ENCODE results near the gene WDR70.

The WDR70 gene

GRCh38 chr5:37565062-37565670, 186.0 kb downstream of the WDR70 start:
- no peak for TF ChIP-seq CTCF (IDR thresholded peaks at IDR 0.05; ENCODE audit: low read depth, low read length)
- no peak overlapping the region for H3K4me3 ChIP-seq (replicated peaks in 1 of 2; ENCODE audit: low read depth in 2 of 2, low read length in 2 of 2)
- DNase-seq (ENCODE audit: low read depth in 2 of 2) = no peak

GRCh38 chr5:37567566-37567965, 188.4 kb downstream of the WDR70 start:
- no peak for TF ChIP-seq CTCF (IDR thresholded peaks at IDR 0.05; ENCODE audit: low read depth, low read length)

GRCh38 chr5:37568018-37568753, 189.1 kb downstream of the WDR70 start:
- no peak for DNase-seq (ENCODE audit: low read depth in 2 of 2)
- no peak overlapping the region for H3K4me3 ChIP-seq (replicated peaks in 1 of 2; ENCODE audit: low read depth in 2 of 2, low read length in 2 of 2)
- no peak for TF ChIP-seq CTCF (IDR thresholded peaks at IDR 0.05; ENCODE audit: low read depth, low read length)

More at GRCh38 chr5:37567566-37567965, 188.4 kb downstream of the WDR70 start:
- H3K4me3 ChIP-seq (replicated peaks in 1 of 2; ENCODE audit: low read depth in 2 of 2, low read length in 2 of 2) = no peak overlapping the region
- DNase-seq (ENCODE audit: low read depth in 2 of 2) = no peak

- TF ChIP-seq CTCF (IDR thresholded peaks at IDR 0.05; ENCODE audit: low read depth, low read length) = no peak
- H3K4me3 ChIP-seq (replicated peaks in 1 of 2; ENCODE audit: low read depth in 2 of 2, low read length in 2 of 2) = no peak overlapping the region
- no peak for DNase-seq (ENCODE audit: low read depth in 2 of 2)
Observed at GRCh38 chr5:37568893-37569292, 189.8 kb downstream of the WDR70 start.

GRCh38 chr5:37569466-37569865, 190.3 kb downstream of the WDR70 start:
- no peak for TF ChIP-seq CTCF (IDR thresholded peaks at IDR 0.05; ENCODE audit: low read depth, low read length)

GRCh38 chr5:37570597-37570996, 191.5 kb downstream of the WDR70 start:
- no peak for DNase-seq (ENCODE audit: low read depth in 2 of 2)
- no peak for TF ChIP-seq CTCF (IDR thresholded peaks at IDR 0.05; ENCODE audit: low read depth, low read length)
- H3K4me3 ChIP-seq (replicated peaks in 1 of 2; ENCODE audit: low read depth in 2 of 2, low read length in 2 of 2) = no peak overlapping the region

More at GRCh38 chr5:37569466-37569865, 190.3 kb downstream of the WDR70 start:
- DNase-seq (ENCODE audit: low read depth in 2 of 2) = no peak
- no peak overlapping the region for H3K4me3 ChIP-seq (replicated peaks in 1 of 2; ENCODE audit: low read depth in 2 of 2, low read length in 2 of 2)
